SK-N-SH (cell line): ENCODE data around the gene VAMP8. TPM values are rescaled to one million over a fixed set of nuclear protein-coding genes. Genes with fewer than 3 reads are reported as not detected.

Experiments
- CTCF ChIA-PET: fragments of 300-600, 350-600 bp; formaldehyde crosslinking; extraction: SDS; loops from one replicate; lab custom pipeline; 2021; lab: Yijun Ruan, JAX
- POLR2A ChIA-PET: fragments of 350-600 bp; sonication (Branson Sonifier 250); formaldehyde crosslinking; extraction: SDS; loops from one replicate; lab custom pipeline; 2020; ENCODE audit warnings: antibody characterized with exemption, inconsistent platforms; lab: Yijun Ruan, JAX
- DNase-seq: peaks from one replicate; pipeline ENCODE4 v3.0.0; 2012
- H2AFZ ChIP-seq: fragments of 200-600 bp; sonication (generic); 2 replicates; pipeline ENCODE4 v1.8.1; 2016; ENCODE audit warnings: antibody characterized with exemption, mild to moderate bottlenecking, low read depth
- H3F3A ChIP-seq: fragments of 200-600 bp; sonication (generic); replicated peaks from 2 replicates; pipeline ENCODE3; 2016; ENCODE audit warnings: antibody characterized with exemption, mild to moderate bottlenecking; ENCODE audit not compliant: insufficient read depth
- H3K27ac ChIP-seq, 2 experiments: fragments of 200-500 bp in 1 of 2; fragments of 200-600 bp in 1 of 2; sonication (Bioruptor generic) in 1 of 2; sonication (generic), shearing (Covaris generic) in 1 of 2; 2 replicates each; pipeline versions ENCODE4 v1.5.1 to v1.6.1; 2014 to 2016; ENCODE audit warnings: low read depth in 2 of 2, inconsistent platforms in 1 of 2, low read length in 1 of 2, mild to moderate bottlenecking in 1 of 2, mixed read lengths in 1 of 2
- H3K27me3 ChIP-seq: fragments of 200-600 bp; sonication (generic), shearing (Covaris generic); 2 replicates; pipeline ENCODE4 v1.6.1; 2016; ENCODE audit warnings: mixed run types; ENCODE audit not compliant: insufficient read depth
- H3K36me3 ChIP-seq, 2 experiments: fragments of 200-500 bp in 1 of 2; fragments of 200-600 bp in 1 of 2; sonication (Bioruptor generic) in 1 of 2; sonication (generic) in 1 of 2; replicated peaks in 1 of 2; 2 replicates each; pipeline versions ENCODE3 to v1.5.1; 2014 to 2016; ENCODE audit warnings: low read length in 1 of 2, mild to moderate bottlenecking in 1 of 2; ENCODE audit not compliant: insufficient read depth in 2 of 2, control insufficient read depth in 1 of 2
- H3K4me1 ChIP-seq, 2 experiments: fragments of 200-500 bp in 1 of 2; fragments of 200-600 bp in 1 of 2; sonication (Bioruptor generic) in 1 of 2; sonication (generic), shearing (Covaris generic) in 1 of 2; 2 replicates each; pipeline versions ENCODE4 v1.5.1 to v1.6.1; 2014 to 2016; ENCODE audit warnings: low read depth in 1 of 2, low read length in 1 of 2, mixed run types in 1 of 2; ENCODE audit not compliant: insufficient read depth in 2 of 2, control insufficient read depth in 1 of 2
- H3K4me2 ChIP-seq: fragments of 200-600 bp; sonication (generic), shearing (Covaris generic); 2 replicates; pipeline ENCODE4 v1.6.1; 2017; ENCODE audit warnings: mixed run types
- H3K4me3 ChIP-seq, 2 experiments: fragments of 200-500 bp in 1 of 2; fragments of 200-600 bp in 1 of 2; sonication (Bioruptor generic) in 1 of 2; sonication (generic), shearing (Covaris generic) in 1 of 2; 2 replicates each; pipeline versions ENCODE4 v1.5.1 to v1.8.1; 2014 to 2016; ENCODE audit warnings: low read depth in 2 of 2, inconsistent platforms in 1 of 2, low read length in 1 of 2, mild to moderate bottlenecking in 1 of 2, mixed read lengths in 1 of 2, moderate library complexity in 1 of 2
- H3K79me2 ChIP-seq: fragments of 200-600 bp; sonication (generic); 2 replicates; pipeline ENCODE4 v1.8.1; 2017; ENCODE audit warnings: mild to moderate bottlenecking; ENCODE audit not compliant: insufficient read depth
- H3K9ac ChIP-seq: fragments of 200-600 bp; sonication (generic); 2 replicates; pipeline ENCODE4 v1.6.1; 2017; ENCODE audit warnings: mixed run types
- H3K9me2 ChIP-seq: fragments of 200-600 bp; sonication (generic); 2 replicates; pipeline ENCODE4 v1.6.1; 2017; ENCODE audit warnings: mixed run types
- H3K9me3 ChIP-seq: fragments of 200-600 bp; sonication (generic); 2 replicates; pipeline ENCODE4 v1.6.1; 2017; ENCODE audit warnings: mixed run types, mild to moderate bottlenecking, moderate library complexity
- H4K20me1 ChIP-seq: fragments of 200-600 bp; sonication (generic); 2 replicates; pipeline ENCODE4 v1.6.1; 2017; ENCODE audit warnings: mild to moderate bottlenecking, mixed run types; ENCODE audit not compliant: insufficient read depth
- EP300 ChIP-seq, 2 experiments: IDR thresholded peaks; 2 replicates each; pipeline versions ENCODE4 v1.4.0 to v1.6.1; 2012; ENCODE audit warnings: borderline replicate concordance in 1 of 2, low read depth in 1 of 2, low read length in 1 of 2
- FOXM1 ChIP-seq: IDR thresholded peaks from 2 replicates; pipeline ENCODE4 v1.4.0; 2012; ENCODE audit warnings: low read depth, mild to moderate bottlenecking
- GATA2 ChIP-seq: sonication (generic); formaldehyde crosslinking; IDR thresholded peaks from 2 replicates; pipeline ENCODE4 v1.5.0; 2020; ENCODE audit warnings: mild to moderate bottlenecking, missing genetic modification reagents
- IRF3 ChIP-seq: fragments of 150-350 bp; IDR thresholded peaks from 2 replicates; pipeline ENCODE4 v1.6.1; 2016; ENCODE audit warnings: mild to moderate bottlenecking, low read depth, low read length
- JUND ChIP-seq: IDR thresholded peaks from 2 replicates; pipeline ENCODE4 v1.4.0; 2012
- NRF1 ChIP-seq: IDR thresholded peaks from 2 replicates; pipeline ENCODE4 v1.6.1; 2012; ENCODE audit warnings: low read depth, mild to moderate bottlenecking, low read length
- POLR2AphosphoS5 ChIP-seq: IDR thresholded peaks from 2 replicates; pipeline ENCODE4 v1.6.1; 2012; ENCODE audit warnings: low read depth, low read length
- REST ChIP-seq: IDR thresholded peaks from 2 replicates; pipeline ENCODE4 v1.6.1; 2012; ENCODE audit warnings: mild to moderate bottlenecking, low read depth, low read length, moderate library complexity
- RFX5 ChIP-seq: IDR thresholded peaks from 2 replicates; pipeline ENCODE4 v1.6.1; 2012; ENCODE audit warnings: mild to moderate bottlenecking, improper control_type of control experiment, low read length
- RXRA ChIP-seq: IDR thresholded peaks from 2 replicates; pipeline ENCODE4 v1.4.0; 2012; ENCODE audit warnings: low read depth, mild to moderate bottlenecking, borderline replicate concordance
- TEAD4 ChIP-seq: IDR thresholded peaks from 2 replicates; pipeline ENCODE4 v1.4.0; 2012; ENCODE audit warnings: mild to moderate bottlenecking, borderline replicate concordance; ENCODE audit not compliant: insufficient read depth
- ZBTB33 ChIP-seq: IDR thresholded peaks from 2 replicates; pipeline ENCODE4 v1.4.0; 2012; ENCODE audit warnings: low read depth, borderline replicate concordance
- WGBS: methylation state at CpG from one replicate; pipeline ENCODE4 v1.1.6; 2017; ENCODE audit warnings: low lambda C conversion rate; 5-methylcytosine and 5-hydroxymethylcytosine counted together
- polyA plus RNA-seq, 3 experiments: library from polyadenylated mRNA; depleted of rRNA; stranded (reverse); fragments of >200 nt; gene quantifications; 2 replicates each; pipeline ENCODE4 v1.2.3, GENCODE V29; 2012

VAMP8 gene
- polyA plus RNA-seq, 1 of the 3 experiments (the other 2 are of a cell fraction) = 0.72 TPM

- TF ChIP-seq NRF1 = no peak
- no peak for TF ChIP-seq FOXM1
- TF ChIP-seq RFX5 = no peak
- TF ChIP-seq ZBTB33 = no peak
These were observed 36.1 kb upstream of the VAMP8 start (continued) for GRCh38 chr2:85541262-85541661.

- H3K4me3 ChIP-seq = peak overlapping the region; percentile 94 to 99; a peak in 3 of 4 replicates
- peaks cover 22 to 30% of the 10 kb centered on the region in 2 experiments; a peak in 3 of 4 replicates for H3K4me1 ChIP-seq
- H3F3A ChIP-seq = peaks cover 45% of the 10 kb centered on the region
- H3K9me2 ChIP-seq = no peaks in the 10 kb centered on the region
- DNase-seq = no peak
- no peaks in the 10 kb centered on the region for H3K9me3 ChIP-seq
- peaks cover 56 to 59% of the 10 kb centered on the region in 2 experiments for H3K36me3 ChIP-seq
- H3K4me2 ChIP-seq = peak overlapping the region; percentile 91
- H4K20me1 ChIP-seq = peaks cover 63% of the 10 kb centered on the region
- H3K27me3 ChIP-seq = no peaks in the 10 kb centered on the region
- peak overlapping the region in 1 of 2 experiments; percentile 43; a peak in 3 of 4 replicates for H3K27ac ChIP-seq
- H3K9ac ChIP-seq = peak overlapping the region; percentile 99; the same call in 1 of the 2 replicates
- ChIA-PET CTCF (interaction anchor here (7.4 to 10.6 kb wide), 3 partner anchors 8 to 121 kb away, joined by 61 to 146 read pairs (median 111); partner anchors contain the start of gene SH2D6), POLR2A (interaction anchor here (0.6 to 6.1 kb wide), 9 partner anchors 9 to 662 kb away, joined by 3 to 106 read pairs (median 75); partner anchors contain the start of gene SH2D6)
- TF ChIP-seq TEAD4 = no peak
- TF ChIP-seq POLR2AphosphoS5 = peak; percentile 11; the same call in 1 of the 2 replicates
- 62% methylated on average over 5 of the region's 5 CpGs for WGBS
- no peak overlapping the region for H2AFZ ChIP-seq
- H3K79me2 ChIP-seq = peaks cover 59% of the 10 kb centered on the region
These were observed 35.5 kb upstream of the VAMP8 start for GRCh38 chr2:85541753-85542457.

GRCh38 chr2:85542777-85543176, 34.6 kb upstream of the VAMP8 start:
- Histone ChIP-seq H3K27ac (no peak overlapping the region; a peak in 1 of 4 replicates), H3K9me3 (no peaks in the 10 kb centered on the region)
- TF ChIP-seq NRF1 (no peak), REST (no peak), RXRA (no peak), IRF3 (no peak), POLR2AphosphoS5 (0 out of 2 replicates have a peak, but pooled peaks have one; percentile 5), GATA2 (CRISPR knock-in tag) (no peak), EP300 (IDR thresholded peaks at IDR 0.05; ENCODE audit: borderline replicate concordance in 1 of 2, low read depth in 1 of 2, low read length in 1 of 2) (no peak), JUND (no peak)
- TF ChIP-seq, all 33 proteins: peak for 1
- Histone ChIP-seq H3F3A (peaks cover 54% of the 10 kb centered on the region), H3K4me2 (no peak overlapping the region), H3K9ac (no peak overlapping the region), H4K20me1 (peaks cover 63% of the 10 kb centered on the region), H3K9me2 (no peaks in the 10 kb centered on the region), H3K4me1 (peaks cover 15 to 21% of the 10 kb centered on the region in 2 experiments; a peak in 3 of 4 replicates), H3K36me3 (peaks cover 56 to 61% of the 10 kb centered on the region in 2 experiments), H3K4me3 (no peak overlapping the region), H2AFZ (no peak overlapping the region), H3K27me3 (no peaks in the 10 kb centered on the region), H3K79me2 (peaks cover 51% of the 10 kb centered on the region)
- ChIA-PET CTCF (interaction anchor here (7.4 to 10.6 kb wide), 3 partner anchors 8 to 122 kb away, joined by 61 to 146 read pairs (median 111); partner anchors contain the start of gene SH2D6), POLR2A (interaction anchor here (1.0 to 5.5 kb wide), 3 partner anchors 19 to 124 kb away, joined by 5 to 85 read pairs (median 38); partner anchors contain the start of gene SH2D6)
- DNase-seq = no peak
- 81% methylated on average over 4 of the region's 4 CpGs for WGBS
